Measurements from ENCODE around the gene USP50. TPM values are rescaled to one million over a fixed set of nuclear protein-coding genes. Genes with fewer than 3 reads are reported as not detected.
A peak's percentile ranks its signal among the peaks of the same experiment; 100 is the strongest.

Gene USP50
- total RNA-seq, result 1 to 10 TPM in 1 of 5 donors, not detected in 4; 5.7 TPM
- polyA plus RNA-seq, result not detected
- long read RNA-seq, donor 1, result 0 reads
- long read RNA-seq, donor 2, result 0 reads
- long read RNA-seq, donor 3, result 0 reads
- long read RNA-seq, donor 4, result 0 reads
- long read RNA-seq, donor 5, result 0 reads
- long read RNA-seq, donor 6, result 0 reads
- long read RNA-seq, donor 7, result 0 reads
- long read RNA-seq, donor 8, result 0 reads
- long read RNA-seq, donor 9, result 0 reads
- long read RNA-seq, donor 10, result 0 reads

DNA sequence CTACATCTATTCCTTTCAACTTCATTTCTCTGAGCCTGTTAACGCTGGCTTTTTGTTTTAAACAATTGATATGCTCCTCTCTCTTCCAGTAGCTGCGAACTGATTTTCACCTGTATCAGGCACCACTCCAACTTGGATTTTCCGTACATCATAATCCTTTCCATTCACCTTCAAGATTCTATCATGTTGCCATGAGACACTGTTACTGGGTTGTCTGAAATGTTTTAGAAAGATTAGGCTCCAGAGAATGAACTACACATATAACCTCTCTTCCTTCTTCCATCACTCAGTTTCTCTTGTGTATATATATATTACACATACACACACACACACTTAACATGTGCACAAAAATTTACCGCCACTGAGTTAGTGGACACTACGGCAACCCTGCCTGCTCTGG is at the start of gene USP50:
Gene USP50, minus strand, starts transcription at position 101 of the 400 bp plus-strand sequence. CDS start 141 bp downstream, outside the sequence.
- no peak for TF ChIP-seq EP300 (IDR thresholded peaks at IDR 0.05)
- no peak for TF ChIP-seq CTCF (IDR thresholded peaks at IDR 0.05)
- TF ChIP-seq POLR2AphosphoS5 (IDR thresholded peaks at IDR 0.05), result no peak
- no peak for TF ChIP-seq POLR2A (IDR thresholded peaks at IDR 0.05)
- intact Hi-C loops (cut with DNase I; ENCODE audit: low total_unique reads), result no loop called here
- no peak for DNase-seq
- 87 to 90% (median 88%) methylated on average over 5 of the region's 5 CpGs for whole genome bisulfite sequencing, 5 donors
- no peaks in the 10 kb centered on the region for H3K36me3 ChIP-seq
- peaks cover 0 to 4% (median 0%) of the 10 kb centered on the region in 3 donors for H3K27me3 ChIP-seq
- no peaks in the 10 kb centered on the region for H3K4me1 ChIP-seq
- H3K9me3 ChIP-seq, result no peaks in the 10 kb centered on the region
- H3K27ac ChIP-seq, result no peak within 1 kb of the TSS
- H3K4me3 ChIP-seq, result no peak within 1 kb of the TSS

GRCh38 chr15:50594311-50594710 is 47.8 kb upstream of the USP50 start:
- intact Hi-C loops (cut with DNase I; ENCODE audit: low total_unique reads), result no loop called here
- no peak for DNase-seq
- no peak overlapping the region for H3K27ac ChIP-seq
- H3K36me3 ChIP-seq, result peaks cover 43 to 99% (median 95%) of the 10 kb centered on the region in 4 donors
- H3K27me3 ChIP-seq, result no peaks in the 10 kb centered on the region
- no peaks in the 10 kb centered on the region for H3K4me1 ChIP-seq
- H3K4me3 ChIP-seq, result no peak overlapping the region
- H3K9me3 ChIP-seq, result no peaks in the 10 kb centered on the region
- TF ChIP-seq POLR2A (IDR thresholded peaks at IDR 0.05) (no peak), CTCF (IDR thresholded peaks at IDR 0.05) (no peak), POLR2AphosphoS5 (IDR thresholded peaks at IDR 0.05) (no peak), EP300 (IDR thresholded peaks at IDR 0.05) (no peak)
- 47 to 84% (median 63%) methylated on average over 2 of the region's 2 CpGs for WGBS, 5 donors

DNA sequence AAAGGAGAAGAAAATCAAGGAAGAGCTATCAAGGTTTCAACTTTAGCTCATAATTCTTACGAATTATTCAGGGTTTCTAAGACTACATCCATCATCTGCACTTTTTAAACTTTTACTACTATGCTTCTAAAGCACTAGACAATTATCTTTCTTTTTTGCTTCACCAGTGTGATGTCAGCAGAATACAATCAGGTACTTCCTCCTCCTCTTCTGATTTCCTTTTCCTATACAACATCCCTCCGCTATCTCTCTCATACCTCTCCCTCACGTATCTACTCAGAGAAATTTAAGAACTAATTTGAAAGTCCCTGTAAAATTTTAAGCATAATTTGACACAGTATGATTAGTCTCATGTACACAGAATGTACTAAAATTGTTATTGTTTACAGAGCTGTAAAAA is 47.3 kb upstream of the USP50 start:
- 81 to 92% (median 88%) methylated on average over 3 of the region's 3 CpGs for WGBS, 5 donors
- H3K27ac ChIP-seq, result no peak overlapping the region
- intact Hi-C loops (cut with DNase I; ENCODE audit: low total_unique reads), result no loop called here
- H3K27me3 ChIP-seq, result no peaks in the 10 kb centered on the region
- no peak for DNase-seq
- peaks cover 49 to 99% (median 96%) of the 10 kb centered on the region in 4 donors for H3K36me3 ChIP-seq
- no peaks in the 10 kb centered on the region for H3K4me1 ChIP-seq
- no peak for TF ChIP-seq POLR2A (IDR thresholded peaks at IDR 0.05)
- no peak for TF ChIP-seq POLR2AphosphoS5 (IDR thresholded peaks at IDR 0.05)
- TF ChIP-seq CTCF (IDR thresholded peaks at IDR 0.05), result no peak
- TF ChIP-seq EP300 (IDR thresholded peaks at IDR 0.05), result no peak
- H3K4me3 ChIP-seq, result no peak overlapping the region
- H3K9me3 ChIP-seq, result no peaks in the 10 kb centered on the region

- DNase-seq, result peak in 1 of 2 donors; percentile 2
- intact Hi-C loops (cut with DNase I; ENCODE audit: low total_unique reads), result no loop called here
- Histone ChIP-seq H3K27ac (no peak overlapping the region), H3K9me3 (no peaks in the 10 kb centered on the region), H3K4me3 (no peak overlapping the region), H3K36me3 (peaks cover 45 to 100% (median 96%) of the 10 kb centered on the region in 4 donors), H3K27me3 (no peaks in the 10 kb centered on the region), H3K4me1 (no peaks in the 10 kb centered on the region)
- WGBS, 5 donors, result 82 to 100% (median 88%) methylated on average over 1 of the region's 1 CpG
- TF ChIP-seq POLR2A (IDR thresholded peaks at IDR 0.05), result no peak
- no peak for TF ChIP-seq EP300 (IDR thresholded peaks at IDR 0.05)
- no peak for TF ChIP-seq POLR2AphosphoS5 (IDR thresholded peaks at IDR 0.05)
- TF ChIP-seq CTCF (IDR thresholded peaks at IDR 0.05), result no peak
Measured at GRCh38 chr15:50590288-50590687, 43.8 kb upstream of the USP50 start.
